Left lobe of liver (tissue), 2 donors: ENCODE data around the gene UCN. TPM values are rescaled to one million over a fixed set of nuclear protein-coding genes. Genes with fewer than 3 reads are reported as not detected.
"Not testable (repeated sequence)": the region's sequence is repeated elsewhere in the genome, so short reads cannot be mapped to it uniquely, and the experiment has no call there.

Experiments
- ATAC-seq: fragments of 200-7000 bp; cut with Tn5 transposase; one replicate; pipeline ENCODE4 v1.9.1; 2020; ENCODE audit warnings: mild to moderate bottlenecking, moderate library complexity
- DNase-seq: peaks from one replicate; pipeline ENCODE4 v3.0.0-alpha.2; 2020; ENCODE audit warnings: low spot score
- total RNA-seq: library from RNA; stranded (reverse); gene quantifications from one replicate; pipeline ENCODE4 v1.2.1, GENCODE V29; 2021
- donor health status: DM: no; HTN: no; CAD: no; lungs with moderate emphysema.
- donor health status: DM: no; HTN: yes; CAD: no.

The UCN gene
- total RNA-seq, 1 donor from 2014 or later = 2.2 TPM

DNA sequence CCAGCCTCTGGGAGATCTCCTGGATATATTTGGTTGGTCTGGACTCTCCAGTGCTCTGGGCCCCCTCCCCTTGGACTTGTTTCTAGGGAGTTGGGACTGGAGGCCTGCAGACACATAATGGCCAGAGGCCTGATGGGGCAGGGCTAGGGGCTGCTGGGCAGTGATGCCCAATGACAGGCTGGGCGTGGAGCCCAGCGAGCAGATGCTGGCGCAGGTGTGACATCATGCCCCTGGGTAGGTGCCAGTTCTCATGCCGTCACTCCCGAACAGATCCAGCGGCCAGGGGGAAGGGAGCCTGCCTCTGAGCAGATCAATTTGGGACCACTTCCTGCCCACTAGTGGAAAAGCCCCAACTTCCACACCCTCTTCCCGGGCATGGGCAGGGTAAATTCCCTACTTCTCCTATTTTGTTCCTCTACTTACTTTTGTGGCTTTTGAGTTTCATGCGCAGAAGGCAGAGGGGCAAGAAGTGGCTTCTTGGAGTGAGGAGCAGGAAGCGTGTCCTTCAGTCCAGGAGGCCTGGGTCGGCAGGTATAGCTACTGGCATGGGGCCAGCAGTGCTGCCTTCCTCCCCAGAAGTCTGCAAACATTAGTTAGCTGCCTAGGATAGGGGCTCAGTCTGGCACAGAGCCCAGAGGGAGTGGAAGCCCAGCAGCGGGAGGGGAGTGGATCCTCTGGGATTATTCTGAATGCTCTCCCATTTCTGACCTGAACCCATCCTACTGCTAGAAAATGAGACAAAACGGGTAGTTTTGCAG lies 8.6 kb upstream of the UCN start:
- DNase-seq = no peak
- ATAC-seq = no peak

GRCh38 chr2:27315122-27315521 lies 6.9 kb upstream of the UCN start:
- no peak for DNase-seq
- no peak for ATAC-seq

- ATAC-seq = no peak
Observed at GRCh38 chr2:27314709-27315108, 6.5 kb upstream of the UCN start.

GRCh38 chr2:27313882-27314645 lies 5.8 kb upstream of the UCN start:
- DNase-seq (no peak), ATAC-seq (no peak)

More at GRCh38 chr2:27314709-27315108, 6.5 kb upstream of the UCN start:
- DNase-seq = no peak

DNA sequence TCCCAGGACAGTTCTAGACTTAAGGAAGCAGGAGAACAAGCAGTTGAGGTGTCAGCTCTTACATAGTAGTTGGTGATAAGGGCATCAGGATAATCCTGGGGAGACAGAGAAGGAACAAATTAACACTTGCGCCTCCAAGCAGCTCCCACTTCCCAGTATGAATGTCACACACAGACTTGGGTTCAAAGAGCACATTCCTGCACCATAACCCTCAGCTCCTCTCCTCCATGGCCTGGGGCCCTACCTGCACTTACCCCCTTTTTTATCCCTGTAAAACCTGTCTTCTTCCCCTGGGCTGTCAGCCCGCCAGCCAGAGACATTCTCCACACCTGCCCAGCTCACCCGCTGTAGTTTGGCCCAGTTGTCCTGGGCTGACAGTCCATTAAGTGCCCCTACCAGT lies 3.9 kb upstream of the UCN start:
- no peak for ATAC-seq
- no peak for DNase-seq

GRCh38 chr2:27309651-27310050 lies 1.4 kb upstream of the UCN start:
- no peak for DNase-seq
- peak; percentile 11 for ATAC-seq

GRCh38 chr2:27307545-27308358 lies 493 bp downstream of the UCN start:
- ATAC-seq (peak; percentile 27), DNase-seq (no peak)

DNA sequence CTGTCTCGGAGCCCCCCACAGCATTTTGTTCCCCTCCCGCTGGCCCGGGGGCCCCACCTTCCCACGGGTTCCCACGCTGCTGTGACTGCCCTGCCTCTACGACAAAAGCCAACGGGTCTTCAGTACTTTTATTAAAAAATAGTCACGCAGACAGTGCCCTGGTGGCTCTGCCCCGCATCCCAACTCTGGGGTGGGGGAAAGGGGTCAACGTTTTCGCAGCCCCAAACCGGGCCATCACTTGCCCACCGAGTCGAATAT lies 1.0 kb downstream of the UCN start:
- DNase-seq (no peak), ATAC-seq (no peak)

GRCh38 chr2:27306573-27307286 lies 1.5 kb downstream of the UCN start:
- no peak for ATAC-seq
- no peak for DNase-seq

- ATAC-seq (no peak), DNase-seq (no peak)
Observed at GRCh38 chr2:27306136-27306535, 2.1 kb downstream of the UCN start.

DNA sequence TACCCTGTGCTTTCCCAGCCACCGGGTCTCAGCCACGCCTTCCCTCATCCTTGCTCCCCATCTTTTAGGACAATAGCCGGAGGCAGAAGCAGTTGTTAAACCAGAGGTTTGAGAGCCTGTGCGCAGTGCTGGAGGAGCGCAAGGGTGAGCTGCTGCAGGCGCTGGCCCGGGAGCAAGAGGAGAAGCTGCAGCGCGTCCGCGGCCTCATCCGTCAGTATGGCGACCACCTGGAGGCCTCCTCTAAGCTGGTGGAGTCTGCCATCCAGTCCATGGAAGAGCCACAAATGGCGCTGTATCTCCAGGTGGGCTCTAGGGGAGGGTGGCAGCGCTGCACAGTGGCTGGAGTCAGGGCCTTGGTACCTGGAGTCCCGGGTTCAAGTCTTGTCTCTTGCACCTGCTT lies 2.7 kb downstream of the UCN start:
- DNase-seq (no peak), ATAC-seq (no peak)

DNA sequence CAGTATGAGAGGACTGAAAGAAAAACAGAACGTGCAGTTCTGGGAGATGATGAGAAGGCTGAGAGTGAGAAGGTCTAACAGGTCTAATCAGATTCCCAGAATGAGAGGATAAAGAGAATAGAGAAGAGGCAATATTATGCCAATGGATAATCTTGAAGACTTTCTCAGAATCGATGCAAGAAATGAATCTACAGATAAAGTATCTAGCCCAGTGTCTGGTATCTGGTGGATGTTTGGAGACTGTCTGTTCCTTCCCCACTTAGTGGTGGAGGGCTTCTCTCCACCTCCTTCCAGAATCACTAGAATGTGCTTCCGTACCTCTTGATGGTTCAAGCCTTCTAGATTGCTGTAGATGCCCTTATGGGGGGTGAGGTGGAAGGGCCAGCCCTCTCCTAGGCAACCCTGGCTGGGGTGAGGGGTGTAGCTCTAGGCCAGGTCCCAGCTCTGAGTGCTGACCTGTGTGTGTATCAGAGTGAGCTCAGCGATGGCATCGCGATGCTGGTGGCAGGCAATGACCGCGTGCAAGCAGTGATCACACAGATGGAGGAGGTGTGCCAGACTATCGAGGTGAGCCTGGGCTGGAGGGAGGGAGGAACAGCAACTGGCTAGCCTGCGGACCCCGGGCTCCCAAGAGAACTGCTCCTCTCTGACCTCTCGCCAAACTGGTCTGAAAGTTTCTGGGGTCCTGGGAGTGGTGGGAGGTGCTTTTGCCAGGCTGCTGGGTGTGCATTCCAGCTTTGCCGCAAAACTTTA lies 3.6 kb downstream of the UCN start:
- ATAC-seq = no peak
- DNase-seq = no peak

GRCh38 chr2:27303093-27304025 lies 4.9 kb downstream of the UCN start:
- ATAC-seq = peak; percentile 90
- peak; percentile 58 for DNase-seq

GRCh38 chr2:27300606-27301005 lies 7.6 kb downstream of the UCN start:
- not testable (repeated sequence) for ATAC-seq, DNase-seq

DNA sequence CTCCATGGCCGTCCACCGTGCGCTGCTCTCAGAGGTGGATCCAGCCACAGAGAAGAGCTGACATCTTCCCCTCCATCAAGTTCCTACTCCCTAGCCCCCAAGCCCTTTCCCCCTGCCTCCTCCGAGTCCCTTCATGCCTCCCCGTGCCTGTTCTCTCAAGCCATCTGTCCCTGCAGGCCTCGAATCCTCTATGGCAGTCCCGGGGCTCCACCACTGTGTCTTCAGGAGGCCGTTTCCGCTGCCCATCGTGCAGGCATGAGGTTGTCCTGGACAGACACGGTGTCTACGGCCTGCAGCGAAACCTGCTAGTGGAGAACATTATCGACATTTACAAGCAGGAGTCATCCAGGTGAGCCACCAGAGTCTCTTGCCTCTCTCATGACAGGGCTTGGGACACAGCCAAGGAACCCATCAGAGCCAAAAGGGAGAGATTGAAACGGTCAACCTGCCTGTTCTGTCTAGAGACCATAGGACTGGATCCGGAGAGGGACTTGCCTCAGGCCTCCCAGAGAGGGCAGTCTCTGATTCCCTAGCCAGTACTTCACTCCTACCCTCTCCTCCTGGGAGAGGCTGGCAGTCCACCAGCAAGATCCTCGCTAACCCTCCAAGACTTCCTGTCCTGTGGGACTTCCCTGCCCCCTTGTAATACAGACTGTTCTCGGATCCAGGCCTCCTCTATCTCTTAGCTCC lies 9.7 kb downstream of the UCN start:
- ATAC-seq = no peak
- no peak for DNase-seq

DNA sequence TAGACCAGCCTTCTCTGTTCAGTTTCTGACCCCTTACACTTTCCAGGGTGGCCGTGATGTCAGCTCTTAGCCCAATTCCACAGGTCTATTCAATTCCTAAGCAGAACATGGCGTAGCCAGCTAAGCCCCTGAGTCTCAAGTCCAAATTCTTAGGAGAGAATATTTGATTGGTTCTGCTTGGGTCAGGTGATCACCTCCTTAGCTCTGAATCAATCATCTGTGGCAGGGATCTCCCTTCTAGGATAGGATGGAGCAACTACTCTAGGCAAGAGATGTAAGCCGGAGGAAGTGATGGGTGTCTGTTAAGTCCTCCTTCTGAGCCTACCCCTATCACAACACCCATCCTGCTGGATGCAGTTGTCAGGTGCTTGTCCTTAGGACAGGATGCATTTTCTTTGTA lies 11.1 kb downstream of the UCN start:
- no peak for DNase-seq
- ATAC-seq = no peak

GRCh38 chr2:27296481-27296880 lies 11.8 kb downstream of the UCN start:
- no peak for ATAC-seq

GRCh38 chr2:27294928-27295327 lies 13.3 kb downstream of the UCN start:
- ATAC-seq (no peak), DNase-seq (no peak)

More at GRCh38 chr2:27296481-27296880, 11.8 kb downstream of the UCN start:
- no peak for DNase-seq

GRCh38 chr2:27291865-27292264 lies 16.4 kb downstream of the UCN start:
- ATAC-seq (no peak), DNase-seq (no peak)
